AG04450 (cell line): ENCODE data around the gene D2HGDH. TPM values are rescaled to one million over a fixed set of nuclear protein-coding genes. Genes with fewer than 3 reads are reported as not detected.
"Not testable (repeated sequence)": the region's sequence is repeated elsewhere in the genome, so short reads cannot be mapped to it uniquely, and the experiment has no call there.

Experiments used
- CTCF ChIA-PET: fragments of 300-600, 350-600 bp; formaldehyde crosslinking; extraction: SDS; loops from one replicate; lab custom pipeline; 2022; ENCODE audit warnings: antibody characterized with exemption, inconsistent platforms; lab: Charles Lee
- POLR2A ChIA-PET: fragments of 350-600 bp; formaldehyde crosslinking; extraction: SDS; loops from one replicate; lab custom pipeline; 2021; ENCODE audit warnings: antibody characterized with exemption, inconsistent platforms; lab: Yijun Ruan, JAX
- DNase-seq: peaks from one replicate; pipeline ENCODE4 v3.0.0-alpha.2; 2011; ENCODE audit warnings: low read depth, low spot score
- H3K27ac ChIP-seq: one replicate; pipeline ENCODE4 v1.5.1; 2012; ENCODE audit warnings: low read depth, low read length, control low read depth
- H3K27me3 ChIP-seq: one replicate; pipeline ENCODE4 v1.6.0; 2012; ENCODE audit warnings: low read length; ENCODE audit not compliant: control insufficient read depth, insufficient read depth
- H3K4me3 ChIP-seq: 2 replicates; pipeline ENCODE4 v1.5.1; 2011; ENCODE audit warnings: mild to moderate bottlenecking, low read depth, low read length, control low read depth
- H3K9me3 ChIP-seq: 2 replicates; pipeline ENCODE4 v1.5.1; 2012; ENCODE audit warnings: low read length; ENCODE audit not compliant: control insufficient read depth, insufficient read depth
- CTCF ChIP-seq: IDR thresholded peaks from 2 replicates; pipeline ENCODE4 v1.5.1; 2011; ENCODE audit warnings: low read depth, low read length, control low read depth, inconsistent platforms
- polyA plus RNA-seq: library from polyadenylated mRNA; depleted of rRNA; stranded (reverse); fragments of >200 nt; gene quantifications from 2 replicates; pipeline ENCODE4 v1.2.3, GENCODE V29; 2011; rRNA removed

Gene D2HGDH
- polyA plus RNA-seq, 1 experiment, result 7.3 TPM

- TF ChIP-seq CTCF, result no peak
- no peak overlapping the region for H3K4me3 ChIP-seq
- CTCF ChIA-PET, result no interaction called here
- H3K9me3 ChIP-seq, result peaks cover 44% of the 10 kb centered on the region
- H3K27ac ChIP-seq, result no peak overlapping the region
- H3K27me3 ChIP-seq, result peaks cover 3% of the 10 kb centered on the region
- POLR2A ChIA-PET, result no interaction called here
- no peak for DNase-seq
Measured at GRCh38 chr2:241817126-241817820, 82.8 kb downstream of the D2HGDH start.

- H3K4me3 ChIP-seq, CTCF ChIA-PET, H3K27ac ChIP-seq, DNase-seq, H3K27me3 ChIP-seq, POLR2A ChIA-PET: not testable (repeated sequence)
- H3K9me3 ChIP-seq, result peaks cover 44% of the 10 kb centered on the region
Measured at GRCh38 chr2:241817821-241818215, 83.4 kb downstream of the D2HGDH start.

Other genes starting within 250 kb of the D2HGDH start
- 216 and 302 TPM in 2 replicates for gene STK25, start 226.0 kb upstream of the D2HGDH start, polyA plus RNA-seq
- gene BOK, start 175.9 kb upstream of the D2HGDH start, polyA plus RNA-seq, result 18.6 and 28.0 TPM in 2 replicates
- 23.7 and 34.1 TPM in 2 replicates for gene THAP4, start 97.5 kb upstream of the D2HGDH start, polyA plus RNA-seq
- 82.4 and 98.2 TPM in 2 replicates for gene ATG4B, start 96.9 kb upstream of the D2HGDH start, polyA plus RNA-seq
- gene DTYMK, start 47.8 kb upstream of the D2HGDH start, polyA plus RNA-seq, result 28.4 and 29.6 TPM in 2 replicates
- gene ING5, start 32.6 kb upstream of the D2HGDH start, polyA plus RNA-seq, result 22.4 and 23.9 TPM in 2 replicates
- gene GAL3ST2, start 42.2 kb downstream of the D2HGDH start, polyA plus RNA-seq, result not detected in 2 replicates
- gene NEU4, start 74.6 kb downstream of the D2HGDH start, polyA plus RNA-seq, result not detected in 2 replicates
- gene PDCD1, start 124.3 kb downstream of the D2HGDH start, polyA plus RNA-seq, result not detected in 2 replicates
- not detected in 2 replicates for gene RTP5, start 135.1 kb downstream of the D2HGDH start, polyA plus RNA-seq